Stimulated activated naive CD8-positive, alpha-beta T cell treated with anti-CD3 and anti-CD28 coated beads, Interleukin-15, Interleukin-2, amounts not matched to agents 100 ng/mL and 50 ng/mL, for 24 hours (primary cell): ENCODE measurements around the gene BAZ1A.
A peak's percentile ranks its signal among the peaks of the same experiment; 100 is the strongest.
"Not testable (repeated sequence)": the region's sequence is repeated elsewhere in the genome, so short reads cannot be mapped to it uniquely, and the experiment has no call there.

Experiments used
- H3K27ac Mint-ChIP-seq: one replicate; pipeline ENCODE4 v1.8.0; 2021; ENCODE audit warnings: mild to moderate bottlenecking, mixed read lengths
- H3K27me3 Mint-ChIP-seq: one replicate; pipeline ENCODE4 v1.8.0; 2021; ENCODE audit warnings: mixed read lengths
- H3K36me3 Mint-ChIP-seq: one replicate; pipeline ENCODE4 v1.8.0; 2021; ENCODE audit warnings: low read depth, mixed read lengths
- H3K4me1 Mint-ChIP-seq: one replicate; pipeline ENCODE4 v1.8.0; 2021; ENCODE audit warnings: low read depth, mixed read lengths
- H3K4me3 Mint-ChIP-seq: one replicate; pipeline ENCODE4 v1.8.0; 2021; ENCODE audit warnings: mild to moderate bottlenecking, mixed read lengths
- H3K9me3 Mint-ChIP-seq: one replicate; pipeline ENCODE4 v1.8.0; 2021; ENCODE audit warnings: mixed read lengths

BAZ1A gene

GRCh38 chr14:34737079-34737478, 138.1 kb downstream of the BAZ1A start:
- not testable (repeated sequence) for H3K27me3 Mint-ChIP-seq, H3K4me3 Mint-ChIP-seq, H3K4me1 Mint-ChIP-seq, H3K9me3 Mint-ChIP-seq, H3K27ac Mint-ChIP-seq, H3K36me3 Mint-ChIP-seq

GRCh38 chr14:34733245-34733644, 141.9 kb downstream of the BAZ1A start:
- no peak overlapping the region for H3K4me3 Mint-ChIP-seq
- no peak overlapping the region for H3K27ac Mint-ChIP-seq
- H3K4me1 Mint-ChIP-seq: no peaks in the 10 kb centered on the region
- no peaks in the 10 kb centered on the region for H3K9me3 Mint-ChIP-seq
- peaks cover 3% of the 10 kb centered on the region for H3K27me3 Mint-ChIP-seq
- no peaks in the 10 kb centered on the region for H3K36me3 Mint-ChIP-seq

- no peaks in the 10 kb centered on the region for H3K36me3 Mint-ChIP-seq
- H3K27ac Mint-ChIP-seq: no peak overlapping the region
- peaks cover 3% of the 10 kb centered on the region for H3K27me3 Mint-ChIP-seq
- H3K9me3 Mint-ChIP-seq: no peaks in the 10 kb centered on the region
- H3K4me3 Mint-ChIP-seq: no peak overlapping the region
- no peaks in the 10 kb centered on the region for H3K4me1 Mint-ChIP-seq
Observed at GRCh38 chr14:34732802-34733201, 142.4 kb downstream of the BAZ1A start.

GRCh38 chr14:34723867-34724266, 151.3 kb downstream of the BAZ1A start:
- H3K9me3 Mint-ChIP-seq: no peaks in the 10 kb centered on the region
- H3K27ac Mint-ChIP-seq: no peak overlapping the region
- H3K36me3 Mint-ChIP-seq: no peaks in the 10 kb centered on the region
- H3K4me3 Mint-ChIP-seq: no peak overlapping the region
- no peaks in the 10 kb centered on the region for H3K4me1 Mint-ChIP-seq
- H3K27me3 Mint-ChIP-seq: no peaks in the 10 kb centered on the region

- Mint-ChIP-seq H3K36me3 (no peaks in the 10 kb centered on the region), H3K4me1 (no peaks in the 10 kb centered on the region), H3K4me3 (no peak overlapping the region), H3K27ac (no peak overlapping the region), H3K27me3 (no peaks in the 10 kb centered on the region), H3K9me3 (no peaks in the 10 kb centered on the region)
Observed at GRCh38 chr14:34722723-34723545, 152.2 kb downstream of the BAZ1A start.

GRCh38 chr14:34721129-34721528, 154.0 kb downstream of the BAZ1A start:
- no peak overlapping the region for H3K4me3 Mint-ChIP-seq
- H3K27me3 Mint-ChIP-seq: no peaks in the 10 kb centered on the region
- no peaks in the 10 kb centered on the region for H3K9me3 Mint-ChIP-seq
- no peaks in the 10 kb centered on the region for H3K36me3 Mint-ChIP-seq
- H3K4me1 Mint-ChIP-seq: no peaks in the 10 kb centered on the region
- no peak overlapping the region for H3K27ac Mint-ChIP-seq

GRCh38 chr14:34718750-34719304, 156.3 kb downstream of the BAZ1A start:
- Mint-ChIP-seq H3K9me3 (no peaks in the 10 kb centered on the region), H3K36me3 (no peaks in the 10 kb centered on the region), H3K27me3 (no peaks in the 10 kb centered on the region), H3K4me3 (no peak overlapping the region), H3K27ac (no peak overlapping the region), H3K4me1 (peaks cover 8% of the 10 kb centered on the region)

- Mint-ChIP-seq H3K36me3 (peaks cover 6% of the 10 kb centered on the region), H3K27ac (peak overlapping the region; percentile 45), H3K4me3 (peak overlapping the region; percentile 72), H3K4me1 (peaks cover 24% of the 10 kb centered on the region), H3K27me3 (no peaks in the 10 kb centered on the region), H3K9me3 (no peaks in the 10 kb centered on the region)
Observed at GRCh38 chr14:34715127-34715863, 159.9 kb downstream of the BAZ1A start.

GRCh38 chr14:34714320-34715126, 160.6 kb downstream of the BAZ1A start, which contains the start of gene CFL2:
Gene CFL2 (minus strand): TSS chr14:34714593. CDS start chr14:34714540, 53 bp downstream.
- H3K4me1 Mint-ChIP-seq: peaks cover 24% of the 10 kb centered on the region
- peaks cover 6% of the 10 kb centered on the region for H3K36me3 Mint-ChIP-seq
- H3K9me3 Mint-ChIP-seq: no peaks in the 10 kb centered on the region
- H3K27ac Mint-ChIP-seq: peak within 1 kb of the TSS; percentile 94
- H3K27me3 Mint-ChIP-seq: no peaks in the 10 kb centered on the region
- H3K4me3 Mint-ChIP-seq: peak within 1 kb of the TSS; percentile 94

- H3K4me3 Mint-ChIP-seq: peak overlapping the region; percentile 94
- no peaks in the 10 kb centered on the region for H3K9me3 Mint-ChIP-seq
- H3K27me3 Mint-ChIP-seq: no peaks in the 10 kb centered on the region
- peaks cover 24% of the 10 kb centered on the region for H3K4me1 Mint-ChIP-seq
- peak overlapping the region; percentile 94 for H3K27ac Mint-ChIP-seq
- H3K36me3 Mint-ChIP-seq: peaks cover 6% of the 10 kb centered on the region
Observed at GRCh38 chr14:34713681-34714319, 161.4 kb downstream of the BAZ1A start.

- H3K4me1 Mint-ChIP-seq: peaks cover 24% of the 10 kb centered on the region
- H3K4me3 Mint-ChIP-seq: peak overlapping the region; percentile 94
- H3K9me3 Mint-ChIP-seq: no peaks in the 10 kb centered on the region
- peaks cover 6% of the 10 kb centered on the region for H3K36me3 Mint-ChIP-seq
- H3K27ac Mint-ChIP-seq: peak overlapping the region; percentile 94
- no peaks in the 10 kb centered on the region for H3K27me3 Mint-ChIP-seq
Observed at GRCh38 chr14:34713122-34713680, 162.0 kb downstream of the BAZ1A start.

- no peak overlapping the region for H3K27ac Mint-ChIP-seq
- H3K27me3 Mint-ChIP-seq: no peaks in the 10 kb centered on the region
- no peaks in the 10 kb centered on the region for H3K9me3 Mint-ChIP-seq
- H3K4me3 Mint-ChIP-seq: peak overlapping the region; percentile 7
- peaks cover 6% of the 10 kb centered on the region for H3K36me3 Mint-ChIP-seq
- peaks cover 24% of the 10 kb centered on the region for H3K4me1 Mint-ChIP-seq
Observed at GRCh38 chr14:34711796-34712712, 163.1 kb downstream of the BAZ1A start.

GRCh38 chr14:34711169-34711568, 164.0 kb downstream of the BAZ1A start:
- no peaks in the 10 kb centered on the region for H3K9me3 Mint-ChIP-seq
- H3K27ac Mint-ChIP-seq: no peak overlapping the region
- no peaks in the 10 kb centered on the region for H3K27me3 Mint-ChIP-seq
- H3K4me1 Mint-ChIP-seq: peaks cover 24% of the 10 kb centered on the region
- H3K4me3 Mint-ChIP-seq: no peak overlapping the region
- peaks cover 6% of the 10 kb centered on the region for H3K36me3 Mint-ChIP-seq
